DMS53 (cell line): Measurements from ENCODE around the gene HSPG2.
A peak's percentile ranks its signal among the peaks of the same experiment; 100 is the strongest.
"Not testable (repeated sequence)": the region's sequence is repeated elsewhere in the genome, so short reads cannot be mapped to it uniquely, and the experiment has no call there.

Experiments
- DNase-seq: peaks from one replicate; lab custom pipeline; 2025; lab: John Stamatoyannopoulos, UW

HSPG2 gene

GRCh38 chr1:21955501-21956281, 18.6 kb upstream of the HSPG2 start:
- peak; percentile 15 for DNase-seq

- DNase-seq: no peak
These were observed 17.9 kb upstream of the HSPG2 start for GRCh38 chr1:21955058-21955457.

- no peak for DNase-seq
These were observed 15.8 kb upstream of the HSPG2 start for GRCh38 chr1:21952786-21953520.

- no peak for DNase-seq
These were observed 14.2 kb upstream of the HSPG2 start for GRCh38 chr1:21951226-21951870.

GRCh38 chr1:21950734-21951133, 13.6 kb upstream of the HSPG2 start:
- no peak for DNase-seq

GRCh38 chr1:21946836-21947587, 9.9 kb upstream of the HSPG2 start:
- DNase-seq: peak; percentile 31

- DNase-seq: no peak
These were observed 7.6 kb upstream of the HSPG2 start for GRCh38 chr1:21944733-21945073.

- DNase-seq: not testable (repeated sequence)
These were observed 6.0 kb upstream of the HSPG2 start for GRCh38 chr1:21942959-21943640.

GRCh38 chr1:21942464-21942863, 5.4 kb upstream of the HSPG2 start:
- no peak for DNase-seq

GRCh38 chr1:21941370-21941769, 4.3 kb upstream of the HSPG2 start:
- DNase-seq: no peak

- DNase-seq: no peak
These were observed 3.4 kb upstream of the HSPG2 start for GRCh38 chr1:21940492-21940891.

- DNase-seq: peak; percentile 69
These were observed 2.7 kb upstream of the HSPG2 start for GRCh38 chr1:21939650-21940374.

GRCh38 chr1:21938732-21939538, 1.8 kb upstream of the HSPG2 start:
- no peak for DNase-seq

- DNase-seq: peak; percentile 90
These were observed 437 bp upstream of the HSPG2 start for GRCh38 chr1:21937372-21938121.

GRCh38 chr1:21936366-21937031, 611 bp downstream of the HSPG2 start:
- DNase-seq: peak; percentile 44

GRCh38 chr1:21935891-21936365, 1.2 kb downstream of the HSPG2 start:
- peak; percentile 44 for DNase-seq

- DNase-seq: no peak
These were observed 1.7 kb downstream of the HSPG2 start for GRCh38 chr1:21935393-21935804.

GRCh38 chr1:21933397-21934248, 3.5 kb downstream of the HSPG2 start:
- peak; percentile 94 for DNase-seq
